ENCODE measurements around the gene DENND4A.

The DENND4A gene

DNA sequence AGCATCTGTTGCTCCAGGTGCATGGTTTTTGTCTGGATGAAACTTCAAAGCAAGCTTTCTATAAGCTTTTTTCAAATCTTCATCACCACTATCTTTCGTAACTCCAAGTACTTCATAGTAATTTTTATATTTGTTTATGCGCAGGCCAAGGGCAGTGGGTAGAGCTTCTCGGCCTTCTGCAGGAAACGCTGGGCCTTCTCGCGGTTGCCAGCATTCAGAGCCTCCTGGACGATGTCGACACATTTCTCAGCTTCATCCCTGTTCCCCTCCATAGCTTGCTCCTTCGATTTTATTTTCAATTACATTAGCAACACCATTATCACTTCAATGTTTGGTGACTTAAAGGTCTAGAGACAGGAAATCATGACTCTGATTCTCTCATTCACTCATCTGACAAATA, 20.2 kb downstream of the DENND4A start:
- CTCF ChIA-PET = interaction anchor here (0.7 kb wide), 1 partner anchor 587 kb away, joined by 3 read pairs; the partner anchor contains the start of gene CLPX
- POLR2A ChIA-PET (ENCODE audit: low non-redundant PET) = interaction anchor here (0.6 kb wide), 1 partner anchor 29 kb away, joined by 3 read pairs; no protein-coding TSS in a partner anchor
- DNase-seq (ENCODE audit: low spot score) = no peak
- H3K27ac ChIP-seq = no peak overlapping the region
- TF ChIP-seq, protein P1, sequence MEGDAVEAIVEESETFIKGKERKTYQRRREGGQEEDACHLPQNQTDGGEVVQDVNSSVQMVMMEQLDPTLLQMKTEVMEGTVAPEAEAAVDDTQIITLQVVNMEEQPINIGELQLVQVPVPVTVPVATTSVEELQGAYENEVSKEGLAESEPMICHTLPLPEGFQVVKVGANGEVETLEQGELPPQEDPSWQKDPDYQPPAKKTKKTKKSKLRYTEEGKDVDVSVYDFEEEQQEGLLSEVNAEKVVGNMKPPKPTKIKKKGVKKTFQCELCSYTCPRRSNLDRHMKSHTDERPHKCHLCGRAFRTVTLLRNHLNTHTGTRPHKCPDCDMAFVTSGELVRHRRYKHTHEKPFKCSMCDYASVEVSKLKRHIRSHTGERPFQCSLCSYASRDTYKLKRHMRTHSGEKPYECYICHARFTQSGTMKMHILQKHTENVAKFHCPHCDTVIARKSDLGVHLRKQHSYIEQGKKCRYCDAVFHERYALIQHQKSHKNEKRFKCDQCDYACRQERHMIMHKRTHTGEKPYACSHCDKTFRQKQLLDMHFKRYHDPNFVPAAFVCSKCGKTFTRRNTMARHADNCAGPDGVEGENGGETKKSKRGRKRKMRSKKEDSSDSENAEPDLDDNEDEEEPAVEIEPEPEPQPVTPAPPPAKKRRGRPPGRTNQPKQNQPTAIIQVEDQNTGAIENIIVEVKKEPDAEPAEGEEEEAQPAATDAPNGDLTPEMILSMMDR (conservative IDR thresholded peaks at IDR 0.05; ENCODE audit: low read depth) = no peak

DNA sequence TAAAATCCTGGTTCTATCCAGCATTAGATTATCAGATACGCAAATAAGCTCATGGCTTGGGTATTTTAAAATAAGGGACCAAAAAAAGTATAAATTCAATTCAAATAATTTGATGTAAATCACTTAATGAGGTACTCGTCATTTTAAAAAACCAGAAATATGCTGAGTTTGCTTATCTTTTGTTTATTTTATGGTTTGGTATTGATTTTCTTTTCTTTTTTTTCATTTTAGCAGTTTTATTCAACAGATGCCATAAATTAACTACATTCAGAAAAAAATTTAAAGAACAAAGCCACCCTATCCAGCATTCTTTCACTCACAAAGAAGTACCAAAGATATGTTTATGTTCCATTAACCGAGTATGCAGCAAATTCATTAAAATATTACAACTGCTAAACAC, 22.6 kb downstream of the DENND4A start:
- no peak overlapping the region for H3K27ac ChIP-seq
- TF ChIP-seq, protein P1 (conservative IDR thresholded peaks at IDR 0.05; ENCODE audit: low read depth) = no peak
- DNase-seq (ENCODE audit: low spot score) = no peak
- POLR2A ChIA-PET (ENCODE audit: low non-redundant PET) = no interaction called here
- CTCF ChIA-PET = interaction anchor here (0.6 kb wide), 1 partner anchor 1001 kb away, joined by 3 read pairs; no protein-coding TSS in a partner anchor

DNA sequence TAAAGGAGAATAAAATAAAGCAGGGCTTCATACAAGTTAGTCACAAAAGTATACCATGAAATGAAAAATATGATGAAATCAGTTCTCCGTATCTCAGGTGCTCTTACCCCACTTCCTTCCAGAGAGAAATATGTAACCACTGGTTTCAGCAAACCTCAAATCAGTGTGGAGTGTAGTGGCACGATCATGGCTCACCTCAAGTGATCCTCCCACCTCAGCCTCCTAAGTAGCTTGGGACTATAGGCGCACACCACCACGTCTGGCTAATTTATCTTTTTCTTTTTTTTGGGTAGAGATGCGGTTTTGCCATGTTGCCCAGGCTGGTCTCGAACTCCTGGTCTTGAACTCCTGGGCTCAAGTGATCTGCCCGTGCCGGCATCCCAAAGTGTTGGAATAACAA, 24.2 kb downstream of the DENND4A start:
- ChIA-PET CTCF (interaction anchor here (0.5 to 1.1 kb wide), 3 partner anchors 52 to 57 kb away, joined by 4 to 5 read pairs (median 4); no protein-coding TSS in a partner anchor), POLR2A (ENCODE audit: low non-redundant PET) (no interaction called here)
- H3K27ac ChIP-seq = no peak overlapping the region
- DNase-seq (ENCODE audit: low spot score) = no peak
- TF ChIP-seq, protein P1 (conservative IDR thresholded peaks at IDR 0.05; ENCODE audit: low read depth) = no peak

DNA sequence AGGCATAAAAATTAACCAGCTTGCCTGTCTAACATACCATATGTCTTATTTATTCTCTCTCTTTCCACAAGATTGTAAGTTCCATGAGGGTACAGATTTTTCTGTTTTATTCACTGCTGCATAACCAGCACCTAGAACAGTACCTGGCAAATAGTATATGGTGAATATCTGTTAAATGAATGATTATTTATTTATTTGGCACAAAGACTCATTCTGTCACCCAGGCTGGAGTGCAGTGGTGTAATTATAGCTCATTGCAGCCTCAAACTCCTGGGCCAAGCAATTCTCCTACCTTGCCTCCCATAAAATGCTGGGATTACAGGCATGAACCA, 24.9 kb downstream of the DENND4A start:
- H3K27ac ChIP-seq = no peak overlapping the region
- TF ChIP-seq, protein P1 (conservative IDR thresholded peaks at IDR 0.05; ENCODE audit: low read depth) = no peak
- DNase-seq (ENCODE audit: low spot score) = no peak
- POLR2A ChIA-PET (ENCODE audit: low non-redundant PET) = no interaction called here
- CTCF ChIA-PET = interaction anchor here (0.7 kb wide), 1 partner anchor 51 kb away, joined by 5 read pairs; no protein-coding TSS in a partner anchor

DNA sequence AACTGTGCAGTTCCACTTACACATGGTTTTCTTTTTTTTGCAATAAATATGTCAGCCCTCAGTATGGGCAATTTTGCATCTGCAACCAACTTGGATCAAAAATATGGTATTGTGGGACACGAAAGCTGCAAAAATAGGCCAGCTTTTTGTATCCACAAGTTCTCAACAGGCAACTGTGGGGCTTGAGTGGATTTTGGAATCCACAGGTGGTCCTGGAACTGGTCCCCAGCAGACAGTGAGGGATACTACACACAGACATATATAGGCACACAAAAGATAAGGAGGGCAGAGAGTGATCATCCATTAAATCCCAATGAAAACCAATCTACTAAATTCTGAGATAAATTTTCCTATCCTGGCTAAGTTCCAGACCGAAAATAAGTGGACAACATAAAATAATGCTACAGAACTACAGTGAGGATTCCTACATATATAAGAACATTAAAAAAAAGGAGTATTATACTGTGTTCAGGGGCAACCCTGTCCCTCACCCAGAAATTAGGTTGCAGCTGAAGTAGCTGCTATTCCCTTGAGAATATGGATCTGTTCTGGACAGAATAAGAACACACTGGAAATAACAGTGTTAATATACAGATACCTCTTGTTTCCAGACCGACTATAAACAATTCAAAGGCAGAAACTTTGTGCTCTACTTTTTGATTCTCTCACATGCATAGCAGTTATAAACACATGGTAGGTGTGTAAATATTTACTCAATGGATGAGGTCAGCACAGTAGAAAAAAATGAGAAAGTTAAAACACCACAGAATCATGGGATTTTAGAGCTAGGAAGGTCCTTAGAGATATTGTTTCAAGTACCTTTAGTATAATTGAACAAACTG, 25.4 kb downstream of the DENND4A start:
- no peak for DNase-seq (ENCODE audit: low spot score)

DNA sequence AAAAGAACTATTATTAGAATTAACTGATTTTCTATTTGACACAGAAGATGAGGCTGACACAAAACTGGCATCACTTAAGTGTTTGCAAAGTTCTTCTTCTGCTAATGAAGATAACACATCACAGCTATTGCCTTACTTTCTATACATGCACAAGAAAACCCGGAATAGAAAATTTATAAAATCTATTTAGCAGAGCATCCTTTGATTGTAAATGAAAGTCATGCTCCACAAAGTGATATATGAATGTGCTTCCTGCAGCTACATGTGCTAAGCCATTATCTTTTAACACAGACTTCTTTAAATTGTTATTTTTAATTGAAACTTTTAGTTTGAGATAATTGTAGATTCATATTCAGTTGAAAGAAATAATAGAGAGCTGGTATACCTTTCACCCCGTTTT, 27.0 kb downstream of the DENND4A start:
- TF ChIP-seq, protein P1 (conservative IDR thresholded peaks at IDR 0.05; ENCODE audit: low read depth) = no peak
- CTCF ChIA-PET = no interaction called here
- POLR2A ChIA-PET (ENCODE audit: low non-redundant PET) = no interaction called here
- DNase-seq (ENCODE audit: low spot score) = no peak
- no peak overlapping the region for H3K27ac ChIP-seq

More for the DNA sequence above, 25.4 kb downstream of the DENND4A start:
- ChIA-PET POLR2A (ENCODE audit: low non-redundant PET) (no interaction called here), CTCF (no interaction called here)
- no peak overlapping the region for H3K27ac ChIP-seq
- TF ChIP-seq, protein P1 (conservative IDR thresholded peaks at IDR 0.05; ENCODE audit: low read depth) = no peak
